ENCODE data around the gene SEH1L.
"Not testable (repeated sequence)": the region's sequence is repeated elsewhere in the genome, so short reads cannot be mapped to it uniquely, and the experiment has no call there.

The SEH1L gene, protein sequence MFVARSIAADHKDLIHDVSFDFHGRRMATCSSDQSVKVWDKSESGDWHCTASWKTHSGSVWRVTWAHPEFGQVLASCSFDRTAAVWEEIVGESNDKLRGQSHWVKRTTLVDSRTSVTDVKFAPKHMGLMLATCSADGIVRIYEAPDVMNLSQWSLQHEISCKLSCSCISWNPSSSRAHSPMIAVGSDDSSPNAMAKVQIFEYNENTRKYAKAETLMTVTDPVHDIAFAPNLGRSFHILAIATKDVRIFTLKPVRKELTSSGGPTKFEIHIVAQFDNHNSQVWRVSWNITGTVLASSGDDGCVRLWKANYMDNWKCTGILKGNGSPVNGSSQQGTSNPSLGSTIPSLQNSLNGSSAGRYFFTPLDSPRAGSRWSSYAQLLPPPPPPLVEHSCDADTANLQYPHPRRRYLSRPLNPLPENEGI
- 41.1 to 169 (median 53.1) reads per million in 3 experiments for total RNA-seq

DNA sequence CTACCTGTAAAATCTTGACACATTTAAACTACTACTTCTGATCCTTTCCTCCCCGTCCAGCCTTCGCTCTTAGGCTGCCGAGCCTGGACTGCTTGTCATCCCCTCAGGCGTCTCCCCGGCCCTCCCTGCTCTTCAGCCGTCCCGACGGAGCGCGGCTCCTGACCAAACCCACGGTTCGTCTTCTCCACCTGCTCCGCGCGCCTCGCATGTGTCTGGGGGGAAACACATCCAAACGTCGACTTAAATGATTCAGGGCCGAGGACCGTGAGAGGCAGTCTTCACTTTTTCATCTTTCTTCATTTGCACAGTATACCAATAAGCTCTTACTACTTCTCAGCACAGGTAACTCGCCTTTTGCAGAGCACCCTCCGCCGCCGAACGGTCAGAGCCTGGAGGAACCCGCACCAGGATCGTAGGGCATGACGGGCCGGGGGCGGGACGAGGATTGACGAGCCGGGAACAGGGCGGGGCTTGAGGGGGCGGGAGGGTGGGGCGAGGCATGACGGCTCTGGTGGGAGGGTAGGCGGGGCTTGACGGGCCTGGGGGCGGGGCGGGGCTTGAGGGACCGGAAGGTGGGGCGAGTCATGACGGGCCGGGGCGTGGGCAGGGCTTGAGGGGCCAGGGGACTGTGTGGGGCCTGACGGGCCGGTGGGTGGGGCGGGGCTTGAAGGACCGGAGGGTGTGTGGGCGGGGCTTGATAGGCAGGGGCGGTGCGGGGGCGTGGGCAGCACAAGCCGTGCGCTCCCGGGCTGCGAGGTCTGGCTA lies at the start of gene SEH1L:
Gene SEH1L (plus strand): TSS at position 727 of the 765 bp plus-strand sequence. CDS start 111 bp downstream, outside the sequence.
- peak; percentile 97 for DNase-seq

DNA sequence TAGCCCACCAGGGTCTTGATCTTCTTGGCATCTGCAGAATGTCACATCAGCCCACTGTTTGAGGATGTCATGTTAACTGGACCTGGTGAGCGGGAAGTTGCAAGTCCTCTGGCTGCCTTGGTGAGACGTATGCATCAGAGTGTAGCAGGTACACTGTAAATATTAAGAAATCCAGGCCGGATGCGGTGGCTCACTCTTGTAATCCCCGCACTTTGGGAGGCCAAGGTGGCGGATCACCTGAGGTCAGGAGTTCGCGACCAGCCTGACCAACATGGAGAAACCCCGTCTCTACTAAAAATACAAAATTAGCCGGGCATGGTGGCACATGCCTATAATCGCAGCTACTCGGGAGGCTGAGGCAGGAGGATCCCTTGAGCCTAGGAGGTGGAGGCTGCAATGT lies 46.6 kb upstream of the SEH1L start:
- not testable (repeated sequence) for DNase-seq

DNA sequence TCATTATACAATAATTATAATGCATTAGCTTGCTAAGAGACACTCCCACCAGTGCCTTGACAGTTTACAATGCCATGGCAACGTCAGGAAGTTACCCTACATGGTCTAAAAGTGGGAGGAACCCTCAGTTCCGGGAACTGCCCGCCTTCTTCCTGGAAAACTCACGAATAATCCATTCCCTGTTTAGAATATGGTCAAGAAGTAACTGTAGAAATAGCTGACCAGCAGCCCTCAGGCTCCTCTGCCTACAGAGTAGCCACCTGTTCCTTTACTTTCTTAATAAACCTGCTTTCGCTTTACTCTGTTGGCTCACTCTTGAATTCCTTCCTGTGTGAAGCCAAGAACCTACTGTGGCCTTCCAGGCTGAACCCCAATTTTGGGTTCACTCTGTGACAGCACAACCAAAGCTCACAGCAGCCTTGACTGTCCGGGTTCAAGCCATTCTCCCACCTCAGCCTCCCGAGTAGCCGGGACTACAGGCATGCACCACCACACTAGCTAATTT lies 43.7 kb upstream of the SEH1L start:
- DNase-seq = peak; percentile 18

GRCh38 chr18:12906119-12906518 lies 41.7 kb upstream of the SEH1L start:
- DNase-seq = no peak

DNA sequence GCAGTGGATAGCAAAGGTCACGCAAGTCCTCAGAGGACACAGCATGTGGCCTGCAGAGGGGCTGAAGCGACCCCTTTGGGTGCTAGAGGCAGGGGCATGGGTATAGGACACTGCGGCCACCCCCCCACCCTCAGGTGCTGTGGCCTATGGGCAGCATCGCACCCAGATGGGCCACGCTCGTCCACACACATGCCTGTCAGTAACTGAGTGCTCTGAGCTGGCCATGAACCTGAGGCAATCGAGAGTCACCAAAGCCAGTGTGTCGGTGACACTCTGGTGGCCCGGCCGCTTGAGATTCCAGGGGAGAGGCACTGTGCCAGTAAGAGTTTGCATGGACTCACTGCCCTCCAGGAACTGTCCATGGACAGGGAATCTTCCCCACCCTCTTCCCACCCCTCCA lies 41.0 kb upstream of the SEH1L start:
- no peak for DNase-seq

GRCh38 chr18:12907258-12907925 lies 40.4 kb upstream of the SEH1L start:
- no peak for DNase-seq

DNA sequence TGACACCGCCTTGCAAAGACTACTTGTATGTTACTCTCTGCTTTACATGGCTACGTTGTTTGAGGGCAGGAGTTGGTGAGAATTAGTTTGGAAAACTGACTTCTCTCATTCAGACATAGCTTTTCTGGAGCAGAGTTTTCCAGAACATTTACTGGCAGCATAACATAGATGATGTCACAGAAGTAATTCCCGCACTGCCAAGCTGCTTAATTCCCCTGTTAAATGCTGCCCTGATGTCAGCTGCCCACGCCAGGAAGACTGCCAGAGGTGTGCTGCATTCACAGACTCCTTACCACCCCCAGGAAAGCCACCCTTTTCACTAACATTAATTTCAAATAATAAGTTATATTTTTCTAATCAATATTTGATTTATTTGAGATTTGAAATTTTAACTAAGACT lies 39.1 kb upstream of the SEH1L start:
- no peak for DNase-seq

DNA sequence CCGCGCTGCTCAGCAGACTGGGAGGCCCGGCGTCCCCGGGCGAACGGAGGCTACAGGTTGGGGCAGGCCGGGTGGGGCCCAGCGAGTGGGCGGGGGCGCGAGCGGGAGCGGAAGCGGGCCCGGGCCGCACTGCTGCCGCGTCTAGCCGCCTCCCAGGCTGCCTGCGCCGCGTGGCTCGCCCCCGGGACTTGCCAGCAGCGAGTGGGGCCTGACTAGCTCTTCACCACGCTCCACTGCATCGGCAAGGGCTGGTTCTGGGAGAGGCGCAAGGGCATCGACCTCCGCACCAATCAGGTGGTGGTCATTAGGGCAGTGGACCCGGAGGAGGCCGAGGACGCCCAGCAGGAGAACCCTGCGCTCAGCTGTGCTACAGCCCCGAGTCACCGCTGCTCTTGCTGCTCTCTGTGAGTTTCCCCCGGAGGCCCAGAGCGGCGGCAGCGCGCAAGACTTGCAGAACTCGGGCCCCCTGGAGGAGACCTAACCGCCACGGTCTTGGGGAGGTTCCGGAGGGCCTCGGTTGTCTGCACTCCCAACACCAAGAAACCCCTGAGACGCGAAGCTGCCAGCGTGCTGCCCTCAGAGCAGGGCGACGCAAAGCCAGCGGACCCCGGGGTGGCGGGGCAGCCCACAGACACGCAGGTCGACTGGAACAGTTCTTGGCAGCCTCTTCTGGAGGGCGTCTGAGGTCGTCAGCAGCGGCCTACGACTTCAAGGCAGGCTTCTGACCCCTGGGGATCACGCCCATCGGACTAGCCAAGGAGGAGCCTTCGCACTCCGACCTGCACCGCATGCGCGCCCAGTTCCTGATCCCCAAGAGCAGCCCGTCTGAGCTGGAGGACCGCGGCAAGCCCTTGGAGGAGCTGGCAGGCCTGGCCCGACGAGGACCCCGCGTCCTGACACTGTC lies 36.5 kb upstream of the SEH1L start:
- peak; percentile 45 for DNase-seq

GRCh38 chr18:12911929-12912703 lies 35.7 kb upstream of the SEH1L start:
- DNase-seq = no peak

DNA sequence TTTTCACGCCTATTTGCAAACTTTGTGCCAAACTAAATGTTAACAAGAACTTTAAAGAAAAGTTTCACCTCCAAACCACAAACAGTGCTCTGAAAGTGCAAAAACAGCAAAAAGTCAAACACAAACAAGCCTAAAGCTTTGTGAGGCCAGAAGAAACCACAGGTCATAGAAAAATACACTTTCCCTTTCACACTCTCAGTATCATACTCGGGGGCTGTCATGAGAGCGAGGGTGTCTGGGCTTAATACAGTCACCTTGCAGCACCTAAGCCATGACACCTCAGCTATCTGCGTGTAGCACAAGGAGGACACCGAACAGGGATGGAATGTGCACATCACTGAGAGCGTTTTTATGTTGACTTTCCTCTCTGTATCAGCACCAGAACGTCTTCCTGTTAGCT lies 26.6 kb upstream of the SEH1L start:
- DNase-seq = peak; percentile 12

- DNase-seq = no peak
Measured at GRCh38 chr18:12922266-12922665, 25.5 kb upstream of the SEH1L start.

DNA sequence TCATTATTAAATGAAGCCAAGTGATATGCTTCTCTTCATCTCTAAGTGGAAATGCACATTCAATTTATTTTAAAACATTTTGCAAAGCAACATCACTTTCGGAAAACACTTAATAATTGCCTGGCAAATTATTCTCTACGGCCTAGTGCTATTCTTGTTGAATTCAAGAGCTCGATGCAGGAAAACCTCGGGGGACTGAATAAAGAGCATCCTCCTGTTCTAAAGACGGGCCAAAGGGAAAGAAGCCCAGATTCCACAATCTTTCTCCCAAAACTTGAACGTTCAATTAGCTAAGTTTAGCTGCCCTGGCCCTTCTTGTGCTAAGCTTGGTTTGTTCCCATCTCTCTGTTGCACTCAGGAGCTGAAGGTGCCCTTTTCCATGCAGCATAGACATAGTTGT lies 23.2 kb upstream of the SEH1L start:
- no peak for DNase-seq

DNA sequence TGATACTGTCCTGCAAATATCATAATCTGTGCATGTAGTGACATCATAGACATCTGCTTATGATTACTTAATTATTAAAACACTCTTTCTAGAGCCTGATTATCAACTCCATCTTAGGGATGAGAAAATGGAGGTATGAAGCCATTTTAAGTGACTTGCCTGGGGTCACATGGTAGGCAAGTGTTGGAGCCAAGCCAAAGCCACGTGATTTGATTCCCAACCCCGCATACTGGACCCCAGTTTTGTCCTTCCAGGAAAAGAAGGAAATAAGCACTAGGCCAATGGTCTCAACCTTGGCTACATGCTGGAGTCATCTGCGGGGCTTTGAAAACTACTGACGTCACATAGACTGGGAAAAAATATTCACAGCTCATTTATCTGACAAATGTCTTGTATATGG lies 19.6 kb upstream of the SEH1L start:
- no peak for DNase-seq

DNA sequence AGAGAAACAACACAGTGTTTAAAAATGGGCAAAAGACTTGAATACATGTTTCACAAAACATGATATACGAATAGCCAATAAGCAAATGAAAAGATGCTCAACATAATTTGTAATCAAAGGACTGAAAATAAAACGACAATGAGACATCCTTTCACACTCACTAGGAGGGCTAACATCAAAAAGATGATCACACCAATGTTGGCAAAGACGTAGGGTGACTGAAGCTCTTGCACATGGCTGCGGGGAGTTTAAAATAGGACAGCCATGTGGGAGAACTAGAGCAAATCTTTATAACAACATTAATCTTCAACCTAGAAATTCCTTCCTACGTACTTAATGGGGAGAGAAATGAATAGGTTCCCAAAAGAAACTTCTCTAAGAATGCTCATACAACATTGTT lies 19.2 kb upstream of the SEH1L start:
- DNase-seq = no peak

GRCh38 chr18:12929477-12930083 lies 18.2 kb upstream of the SEH1L start:
- DNase-seq = no peak

DNA sequence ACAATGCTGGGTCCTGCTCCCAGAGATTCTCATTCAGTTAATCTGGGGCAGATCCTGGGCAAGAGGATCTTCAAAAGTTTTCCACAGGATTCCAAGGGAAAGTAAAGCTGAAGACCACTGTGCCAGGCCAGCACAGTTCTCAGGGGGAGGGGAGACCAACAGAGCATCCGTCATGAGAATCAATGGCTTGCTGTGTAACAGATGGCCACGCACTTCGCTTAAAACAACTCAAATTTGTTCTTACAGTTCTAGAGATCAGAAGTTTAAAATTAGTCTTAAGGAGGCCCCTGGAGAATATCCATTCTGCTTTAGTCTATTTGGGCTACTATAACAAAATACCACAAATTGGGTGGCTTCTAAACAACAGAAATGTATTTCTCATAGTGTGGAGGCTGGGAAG lies 17.4 kb upstream of the SEH1L start:
- no peak for DNase-seq

DNA sequence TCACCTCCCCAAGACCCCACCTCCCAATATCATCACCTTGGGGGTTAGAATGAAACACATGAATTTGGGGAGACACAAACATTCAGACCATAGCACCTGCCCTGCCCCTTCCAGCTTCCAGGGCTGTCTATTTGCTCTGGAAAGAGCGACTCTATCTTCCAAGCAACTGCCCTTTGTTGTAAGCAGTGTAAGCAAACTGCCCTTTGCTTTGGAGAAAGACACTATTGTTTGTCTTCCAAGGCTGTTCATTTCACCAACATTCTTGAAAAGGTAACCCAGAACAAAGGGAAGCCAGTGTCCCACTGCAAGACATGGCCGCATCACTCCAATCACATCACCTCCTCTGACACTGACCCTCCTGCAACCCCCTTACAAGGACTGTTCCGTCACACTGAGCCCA lies 16.9 kb upstream of the SEH1L start:
- no peak for DNase-seq

- DNase-seq = no peak
Measured at GRCh38 chr18:12933327-12933726, 14.5 kb upstream of the SEH1L start.

- peak; percentile 69 for DNase-seq
Measured at GRCh38 chr18:12934454-12935071, 13.2 kb upstream of the SEH1L start.

DNA sequence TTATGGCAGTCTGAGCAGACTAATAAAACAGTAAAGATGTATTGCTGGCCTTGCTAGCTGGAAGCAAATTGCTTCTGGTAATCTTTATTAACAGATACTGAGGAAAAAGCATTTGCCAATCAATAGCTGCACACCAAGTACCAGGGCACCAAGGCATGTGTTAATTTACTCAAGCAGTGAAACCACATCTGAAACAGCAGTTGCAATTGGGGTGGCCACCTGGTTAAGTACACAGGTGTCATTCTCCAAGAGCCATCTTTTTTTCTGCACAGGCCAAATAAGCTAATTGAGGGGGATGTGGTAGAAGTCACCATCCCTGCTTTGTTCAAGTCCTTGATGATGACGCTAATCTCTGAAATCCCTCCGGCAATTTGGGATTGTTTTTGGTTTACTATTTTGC lies 8.6 kb upstream of the SEH1L start:
- DNase-seq = no peak

All from central memory CD4-positive, alpha-beta T cell (primary cell).